GM18909 (cell line): ENCODE data around the gene CHID1.

Experiments used
- ATAC-seq: cut with Tn5 transposase; IDR thresholded peaks from one replicate; pipeline ENCODE4 v1.9.1; 2021; ENCODE audit warnings: mild to moderate bottlenecking; ENCODE audit not compliant: unreplicated experiment, poor library complexity

Gene CHID1

GRCh38 chr11:910589-911030, at the start of gene CHID1:
Gene CHID1 (minus strand): TSS chr11:910810. CDS start chr11:904816, 5,994 bp downstream.
- ATAC-seq = peak; percentile 79

DNA sequence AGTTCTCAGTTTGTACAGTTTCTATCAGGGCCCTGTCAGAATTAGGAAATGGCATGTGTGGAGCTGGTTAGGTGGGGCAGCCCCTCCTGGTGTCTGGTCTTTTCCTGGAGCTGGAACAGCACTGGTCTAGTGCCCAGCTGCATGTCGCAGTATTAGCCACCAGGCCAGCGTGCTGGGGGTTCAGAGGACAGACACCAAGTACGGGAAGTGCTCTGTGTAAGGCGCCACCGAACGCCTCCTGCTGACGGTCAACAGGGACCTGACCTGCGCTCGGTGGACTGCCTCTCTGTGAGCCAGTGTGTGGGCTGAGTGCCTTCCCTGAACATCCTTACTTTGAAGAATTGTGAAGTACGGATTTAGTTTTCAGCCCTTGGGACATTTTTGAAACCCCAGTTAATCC, 49.0 kb upstream of the CHID1 start:
- ATAC-seq = no peak

DNA sequence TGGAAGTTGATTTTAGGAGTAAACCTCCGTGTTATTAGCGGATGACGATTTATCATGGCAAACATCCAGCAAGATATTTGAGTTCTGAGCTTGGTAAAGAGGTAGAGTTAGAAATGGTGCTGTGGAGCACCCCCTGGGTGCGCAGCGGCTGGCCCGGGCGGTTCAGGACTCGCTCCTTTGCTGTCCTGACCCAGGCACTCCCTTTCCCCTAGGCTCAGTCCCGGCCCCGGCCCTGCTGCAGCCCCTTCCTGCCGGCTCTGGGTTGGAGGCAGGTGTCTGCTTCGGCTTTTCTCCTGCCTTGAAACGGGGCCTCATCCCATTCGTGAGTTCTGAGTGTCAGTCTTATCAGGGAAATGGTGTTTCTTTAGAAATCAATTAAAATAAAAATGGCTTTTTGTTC, 48.4 kb upstream of the CHID1 start:
- no peak for ATAC-seq

GRCh38 chr11:958101-958500, 47.5 kb upstream of the CHID1 start:
- no peak for ATAC-seq

DNA sequence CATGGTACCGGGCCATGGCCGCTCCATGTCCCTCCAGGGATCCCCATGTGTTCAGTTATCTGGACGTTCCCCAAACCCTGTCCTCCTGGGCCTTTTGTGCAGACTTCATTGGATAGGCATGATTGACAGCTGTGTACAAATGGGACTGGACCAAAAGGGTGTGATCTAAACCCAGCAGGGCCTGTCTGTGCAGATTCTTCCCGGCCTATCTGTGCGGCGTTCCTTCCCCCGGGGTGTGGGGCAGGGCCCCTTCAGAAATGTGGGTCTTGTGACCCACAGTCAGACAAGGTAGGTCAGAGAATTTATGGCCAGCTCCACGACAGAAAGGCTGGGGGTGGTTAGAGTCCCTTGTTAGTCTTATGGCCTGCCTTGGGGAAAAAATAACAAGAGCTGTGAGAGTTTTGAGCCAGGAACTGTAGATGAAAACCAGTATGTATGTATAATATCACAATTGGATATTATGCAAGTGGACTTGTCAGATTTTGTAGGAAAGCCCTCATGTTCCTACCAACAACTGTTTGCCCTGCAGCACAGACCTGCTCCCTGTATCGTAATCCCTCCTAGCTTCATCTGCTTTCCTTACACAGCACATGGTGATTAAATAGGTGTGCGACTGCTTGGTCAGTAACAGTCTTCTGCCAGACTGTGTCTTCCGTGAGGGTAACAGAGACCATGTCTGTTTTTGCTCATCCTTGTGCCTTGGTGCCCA, 46.8 kb upstream of the CHID1 start:
- no peak for ATAC-seq

GRCh38 chr11:955154-956063, 44.8 kb upstream of the CHID1 start:
- ATAC-seq = no peak

DNA sequence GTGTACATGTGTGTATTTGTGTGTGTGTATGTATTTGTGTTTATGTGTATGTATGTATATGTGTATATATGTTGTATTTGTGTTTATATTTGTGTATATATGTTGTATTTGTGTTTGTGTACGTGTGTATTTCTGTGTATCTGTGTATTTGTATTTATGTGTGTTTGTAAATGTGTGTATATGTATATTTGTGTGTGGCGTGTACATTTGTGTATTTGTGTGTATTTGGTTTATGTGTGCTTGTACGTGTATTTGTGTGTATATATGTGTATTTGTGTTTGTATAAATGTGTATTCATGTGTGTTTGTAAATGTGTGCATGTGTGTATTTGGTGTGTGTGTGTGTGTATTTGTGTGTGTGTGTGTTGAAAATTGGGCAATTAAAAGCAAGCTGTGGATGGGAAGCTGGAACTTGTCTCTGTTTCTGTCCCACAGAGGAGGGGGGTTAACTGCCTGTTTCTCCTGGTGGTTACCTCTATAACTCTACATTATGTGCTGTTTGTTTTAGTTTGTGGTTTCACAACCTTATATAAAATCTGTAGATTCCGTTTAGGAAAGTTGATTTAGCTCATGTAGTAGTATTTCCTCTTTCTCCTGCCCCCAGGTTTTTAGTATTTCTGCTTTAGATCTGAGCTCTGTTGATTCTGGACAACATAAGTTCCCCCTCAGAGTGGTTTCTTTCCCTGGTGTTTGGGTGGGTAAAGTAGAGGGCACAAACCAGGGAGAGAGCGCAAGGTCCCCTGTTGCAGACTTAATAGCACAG, 44.0 kb upstream of the CHID1 start:
- no peak for ATAC-seq

- no peak for ATAC-seq
Observed at GRCh38 chr11:953512-953911, 42.9 kb upstream of the CHID1 start.

GRCh38 chr11:952406-953385, 42.1 kb upstream of the CHID1 start:
- no peak for ATAC-seq

DNA sequence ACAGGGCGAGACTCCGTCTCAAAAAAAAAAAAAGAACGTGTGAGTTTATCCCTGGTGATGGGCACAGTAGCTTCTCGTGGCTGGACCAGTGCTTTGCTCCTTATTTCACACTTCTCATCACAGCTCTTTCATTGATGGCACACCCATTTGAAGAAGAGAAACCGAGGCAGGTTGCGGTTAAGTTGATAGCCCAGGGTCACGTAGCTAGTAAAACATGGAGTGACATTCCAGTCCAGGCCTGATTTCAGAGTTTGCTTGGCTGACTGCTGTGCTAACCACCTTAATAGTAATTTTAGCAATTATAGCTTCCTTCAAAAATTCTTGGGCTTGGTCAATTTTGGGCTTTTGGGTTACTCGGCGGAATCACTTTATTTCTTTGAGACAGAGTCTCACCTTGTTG, 40.9 kb upstream of the CHID1 start:
- ATAC-seq = no peak

DNA sequence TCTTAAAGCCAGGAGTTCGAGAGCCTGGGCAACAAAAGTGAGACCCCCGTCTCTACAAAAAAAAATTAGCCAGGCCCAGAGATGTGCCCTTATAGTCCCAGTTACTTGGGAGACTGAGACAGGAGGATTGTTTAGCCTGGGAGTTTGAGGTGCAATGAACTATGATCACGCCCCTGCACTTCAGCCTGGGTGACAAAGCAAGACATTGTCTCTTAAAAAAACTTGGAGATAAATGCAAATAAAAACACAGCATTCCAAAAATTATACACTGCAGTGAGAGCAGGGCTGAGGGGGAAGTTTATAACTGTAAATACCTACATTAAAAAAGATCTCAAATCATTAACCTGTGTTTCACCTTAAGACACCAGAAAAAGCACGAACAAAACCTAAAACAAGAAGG, 37.1 kb upstream of the CHID1 start:
- no peak for ATAC-seq

GRCh38 chr11:945986-946385, 35.4 kb upstream of the CHID1 start:
- ATAC-seq = no peak

GRCh38 chr11:944711-945470, 34.3 kb upstream of the CHID1 start:
- no peak for ATAC-seq

GRCh38 chr11:942823-943222, 32.2 kb upstream of the CHID1 start:
- ATAC-seq = no peak

GRCh38 chr11:940496-941135, 30.0 kb upstream of the CHID1 start:
- no peak for ATAC-seq

DNA sequence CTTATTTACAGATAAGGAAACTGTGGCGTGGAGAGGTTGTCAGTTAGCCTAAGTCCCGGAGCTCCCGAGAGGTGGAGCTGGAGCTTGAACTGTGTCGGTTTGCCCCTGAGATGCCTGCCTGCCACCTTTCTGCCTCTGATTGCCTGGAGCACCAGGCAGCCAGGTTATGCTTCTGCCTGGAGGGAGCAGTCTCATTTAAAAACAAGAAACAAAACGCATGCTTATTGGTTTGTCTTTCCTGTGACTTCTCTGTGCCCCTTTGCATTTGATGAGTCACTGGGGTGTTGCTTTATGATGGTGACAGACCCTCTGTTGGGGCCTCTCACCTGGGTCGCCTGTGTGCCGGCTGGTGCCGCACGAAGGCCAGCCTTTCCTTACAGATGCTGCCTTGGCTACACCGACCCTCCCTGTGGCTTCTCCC, 27.2 kb upstream of the CHID1 start:
- no peak for ATAC-seq

DNA sequence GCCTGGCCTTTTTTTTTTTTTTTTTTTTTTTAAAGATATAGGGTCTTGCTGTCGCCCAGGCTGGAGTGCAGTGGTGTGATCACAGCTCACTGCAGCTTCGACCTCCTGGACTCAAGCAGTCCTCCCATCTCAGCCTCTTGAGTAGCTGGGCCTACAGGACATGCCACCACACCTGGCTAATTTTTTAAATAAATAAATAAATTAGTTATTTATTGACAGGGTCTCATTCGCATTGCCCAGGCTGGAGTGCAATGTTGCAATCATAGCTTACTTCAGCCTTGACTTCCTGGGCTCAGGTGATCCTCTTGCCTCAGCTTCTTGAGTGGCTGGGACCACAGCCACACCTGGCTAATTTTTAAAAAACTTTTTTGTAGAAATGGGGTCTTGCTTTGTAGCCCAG, 25.6 kb upstream of the CHID1 start:
- no peak for ATAC-seq

- ATAC-seq = no peak
Observed at GRCh38 chr11:934527-934926, 23.9 kb upstream of the CHID1 start.
